ENCODE measurements around the gene SHISA7.

SHISA7 gene

GRCh38 chr19:55443045-55443823 is at the start of gene SHISA7:
Gene SHISA7, minus strand, starts transcription at chr19:55443300. Its CDS starts 437 bp downstream, at chr19:55442863.
- no peak for DNase-seq

DNA sequence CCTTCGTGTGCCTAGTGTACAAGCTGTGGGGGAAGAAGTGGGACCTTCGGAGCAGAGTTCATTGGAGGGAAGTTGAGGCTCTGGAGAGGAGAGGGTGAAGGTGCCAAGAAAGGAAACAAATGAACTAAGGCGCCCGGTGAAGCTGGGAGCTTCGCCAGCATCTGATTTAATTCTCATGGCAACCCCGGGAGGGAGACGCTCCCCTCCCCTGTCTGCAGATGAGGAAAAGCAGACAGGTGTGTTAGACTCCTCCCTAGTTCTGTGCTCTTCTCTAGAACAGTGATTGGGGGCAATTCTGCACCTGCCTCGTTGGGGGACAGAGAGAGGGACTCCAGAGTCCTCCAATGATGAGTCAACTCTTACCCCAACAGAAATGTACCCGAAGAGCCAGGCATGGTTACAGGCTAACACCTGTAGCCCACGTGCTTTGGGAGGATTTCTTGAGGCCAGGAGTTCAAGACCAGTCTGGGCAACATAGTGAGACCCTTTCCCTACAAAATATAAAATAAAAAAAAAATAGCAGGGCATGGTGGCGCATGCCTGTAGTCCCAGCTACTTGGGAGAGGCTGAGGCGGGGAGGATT is 49.4 kb upstream of the SHISA7 start:
- DNase-seq, result no peak

GRCh38 chr19:55491546-55492360 is 48.7 kb upstream of the SHISA7 start:
- no peak for DNase-seq

DNA sequence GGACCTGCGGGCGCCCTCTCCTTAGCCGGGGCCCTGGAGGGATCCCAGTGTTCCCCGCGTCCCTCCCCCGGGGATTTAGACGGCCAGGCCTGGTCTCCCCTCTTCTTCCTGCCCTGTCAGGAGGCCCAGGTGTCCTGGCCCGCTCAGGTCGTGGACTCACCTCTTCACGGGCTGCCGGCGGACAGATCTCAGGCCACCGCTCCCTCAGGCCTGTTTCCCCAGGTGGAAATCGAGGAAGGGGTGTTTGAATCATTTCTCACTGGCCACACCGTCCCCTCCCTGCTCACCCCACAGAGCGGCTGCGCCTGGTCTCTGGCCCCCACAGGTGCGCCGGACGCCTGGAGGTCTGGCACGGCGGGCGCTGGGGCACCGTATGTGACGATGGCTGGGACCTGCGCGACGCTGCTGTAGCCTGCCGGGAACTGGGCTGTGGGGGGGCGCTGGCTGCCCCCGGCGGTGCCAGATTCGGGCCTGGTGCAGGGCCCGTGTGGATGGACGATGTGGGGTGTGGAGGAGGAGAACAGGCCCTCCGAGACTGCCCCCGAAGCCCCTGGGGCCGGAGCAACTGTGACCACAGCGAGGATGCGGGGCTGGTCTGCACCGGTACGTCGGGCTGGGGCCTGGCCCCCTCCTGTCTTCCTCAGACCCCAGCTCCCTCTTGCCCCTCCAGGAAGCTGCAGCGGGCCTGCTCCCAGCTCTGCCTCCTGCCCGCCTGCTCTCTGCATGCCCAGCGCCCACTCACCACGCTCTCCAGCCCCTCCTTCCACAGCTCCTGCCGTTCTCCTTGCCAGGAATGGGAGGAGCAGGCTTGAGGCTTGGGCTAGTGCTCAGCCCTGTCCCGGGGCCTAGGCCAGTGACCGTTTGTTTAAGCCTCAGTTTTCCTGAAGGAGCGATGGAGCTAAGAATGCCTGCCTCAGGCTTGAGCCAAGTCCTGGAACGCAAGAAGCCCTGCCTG is 47.7 kb upstream of the SHISA7 start:
- DNase-seq, result no peak

DNA sequence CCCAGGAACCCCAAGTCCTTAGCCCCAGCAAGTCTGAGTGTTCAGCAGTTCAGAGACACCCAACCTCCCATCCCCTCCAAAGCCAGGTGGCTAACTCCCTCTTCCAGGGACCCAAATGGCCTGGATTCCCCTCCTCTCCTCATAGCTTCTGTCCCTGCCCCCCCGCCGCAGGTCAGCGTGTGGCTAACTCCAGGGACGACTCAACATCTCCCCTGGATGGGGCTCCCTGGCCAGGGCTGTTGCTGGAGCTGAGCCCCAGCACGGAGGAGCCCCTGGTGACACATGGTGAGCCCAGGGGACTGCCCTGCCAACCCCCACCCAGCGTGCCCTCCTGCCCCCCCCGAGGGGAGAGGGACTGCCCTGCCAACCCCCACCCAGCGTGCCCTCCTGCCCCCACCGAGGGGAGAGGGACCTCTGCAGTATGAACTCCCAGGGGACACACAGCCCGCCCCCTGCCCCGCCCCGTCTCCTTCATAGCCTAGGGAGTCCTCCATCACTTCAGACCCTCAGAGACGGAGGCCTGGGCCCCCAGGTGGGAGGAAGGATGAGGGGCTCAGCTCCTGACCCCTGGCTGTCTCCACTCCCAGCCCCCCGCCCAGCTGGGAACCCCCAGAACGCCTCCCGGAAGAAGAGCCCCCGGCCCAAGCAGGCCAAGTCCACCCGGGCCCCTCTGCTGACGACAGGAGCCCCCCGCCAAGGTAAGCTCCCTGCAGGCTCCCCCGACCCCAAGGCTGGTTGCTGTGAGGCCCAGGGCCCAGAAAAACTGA is 46.8 kb upstream of the SHISA7 start:
- no peak for DNase-seq

- no peak for DNase-seq
Observed at GRCh38 chr19:55488986-55489710, 46.0 kb upstream of the SHISA7 start.

- DNase-seq, result no peak
Observed at GRCh38 chr19:55487924-55488687, 45.0 kb upstream of the SHISA7 start, which contains the start of gene SSC5D. Gene SSC5D, plus strand, starts transcription at chr19:55488436. Its CDS starts 154 bp downstream, at chr19:55488590.

GRCh38 chr19:55486971-55487923 is 44.1 kb upstream of the SHISA7 start:
- peak; percentile 52 to 54 for DNase-seq

DNA sequence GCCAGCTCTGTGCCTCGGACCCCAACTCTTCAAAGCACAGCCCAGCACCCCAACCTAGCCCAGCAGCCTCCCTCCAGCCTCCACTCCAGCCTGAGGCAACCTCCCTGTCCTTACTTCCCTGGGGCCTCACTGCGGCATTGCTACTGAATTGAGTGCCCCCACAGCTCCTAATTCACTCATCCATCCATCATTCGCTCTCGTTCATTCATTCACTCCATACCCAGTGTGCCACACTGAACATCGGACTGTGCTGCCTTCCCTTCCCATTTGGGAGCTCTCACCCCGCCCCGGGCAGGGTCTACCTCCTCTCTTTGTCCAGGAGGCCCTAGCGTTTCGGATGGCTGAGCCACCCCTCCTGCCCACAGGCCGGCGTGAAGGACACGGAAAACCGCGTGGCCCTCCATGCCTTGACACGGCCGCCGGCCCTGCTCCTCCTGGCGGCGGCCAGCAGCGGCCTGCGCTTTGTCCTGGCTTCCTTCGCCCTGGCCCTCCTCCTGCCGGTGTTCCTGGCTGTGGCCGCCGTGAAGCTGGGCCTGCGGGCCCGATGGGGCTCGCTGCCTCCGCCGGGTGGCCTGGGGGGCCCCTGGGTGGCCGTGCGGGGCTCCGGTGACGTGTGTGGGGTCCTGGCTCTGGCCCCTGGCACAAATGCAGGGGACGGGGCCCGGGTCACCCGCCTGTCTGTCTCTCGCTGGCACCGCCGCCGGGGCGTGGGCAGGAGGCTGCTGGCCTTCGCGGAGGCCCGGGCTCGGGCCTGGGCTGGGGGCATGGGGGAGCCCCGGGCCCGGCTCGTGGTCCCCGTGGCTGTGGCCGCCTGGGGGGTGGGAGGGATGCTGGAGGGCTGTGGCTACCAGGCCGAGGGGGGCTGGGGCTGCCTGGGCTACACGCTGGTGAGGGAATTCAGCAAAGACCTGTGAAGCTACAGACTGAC is 43.2 kb upstream of the SHISA7 start:
- DNase-seq, result no peak

DNA sequence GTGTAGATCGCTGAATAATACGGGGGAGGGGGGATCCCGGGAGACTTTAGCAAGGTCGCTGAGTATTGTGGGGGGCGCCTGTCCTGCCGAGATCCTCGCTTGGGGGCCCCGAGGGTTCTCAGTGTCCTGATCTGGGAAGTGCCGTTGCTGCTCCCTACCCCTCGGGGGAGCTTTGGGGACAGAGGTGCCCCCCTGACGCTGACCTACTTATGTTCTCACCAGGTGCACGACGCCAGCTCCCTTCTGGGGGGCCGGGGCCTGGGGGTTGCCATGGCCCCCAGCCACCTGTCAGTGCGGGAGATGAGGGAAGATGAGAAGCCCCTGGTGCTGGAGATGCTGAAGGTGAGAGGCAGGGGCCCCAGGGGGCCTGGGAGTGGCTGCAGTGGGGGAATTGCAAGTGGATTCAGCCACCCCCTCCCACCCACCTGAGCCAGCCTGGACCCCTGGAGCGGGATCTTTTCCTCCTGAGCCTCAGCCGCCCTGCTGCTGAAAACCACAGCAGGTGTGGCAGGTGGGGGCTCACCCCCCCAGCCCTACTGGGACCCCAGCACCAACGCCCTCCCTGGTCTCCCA is 42.4 kb upstream of the SHISA7 start:
- no peak for DNase-seq

- DNase-seq, result peak; percentile 58 to 62
Observed at GRCh38 chr19:55484593-55485438, 41.7 kb upstream of the SHISA7 start, which contains the start of gene NAT14. Gene NAT14, plus strand, starts transcription at chr19:55485188. Its CDS starts 521 bp downstream, at chr19:55485709.

GRCh38 chr19:55483706-55484592 is 40.8 kb upstream of the SHISA7 start:
- no peak for DNase-seq

DNA sequence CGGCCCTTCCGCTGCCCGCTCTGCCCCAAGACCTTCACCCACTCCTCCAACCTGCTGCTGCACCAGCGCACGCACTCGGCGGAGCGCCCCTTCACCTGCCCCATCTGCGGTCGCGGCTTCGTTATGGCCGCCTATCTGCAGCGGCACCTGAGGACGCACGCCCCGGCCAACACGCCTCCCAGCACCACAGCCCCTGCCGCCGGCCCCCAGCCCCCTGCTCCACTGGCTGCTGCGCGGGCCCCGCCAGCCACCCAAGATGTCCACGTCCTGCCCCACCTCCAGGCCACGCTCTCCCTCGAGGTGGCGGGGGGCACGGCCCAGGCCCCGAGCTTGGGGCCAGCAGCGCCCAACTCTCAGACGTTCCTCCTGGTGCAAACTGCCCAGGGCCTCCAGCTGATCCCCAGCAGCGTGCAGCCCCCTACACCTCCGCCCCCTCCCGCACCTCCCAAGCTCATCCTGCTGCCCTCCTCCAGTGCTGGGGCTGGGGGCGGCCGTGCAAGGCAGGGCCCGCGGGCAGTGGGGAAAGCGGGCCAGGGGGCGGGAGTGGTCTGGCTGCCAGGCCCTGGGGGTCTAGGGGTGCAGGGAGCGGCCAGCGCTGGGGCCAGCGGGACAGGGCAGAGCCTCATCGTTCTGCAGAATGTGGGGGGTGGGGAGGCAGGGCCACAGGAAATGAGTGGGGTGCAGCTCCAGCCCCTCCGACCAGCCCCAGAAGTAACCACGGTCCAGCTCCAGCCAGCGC is 40.0 kb upstream of the SHISA7 start:
- DNase-seq, result no peak

All from stimulated activated CD4-positive, alpha-beta T cell treated with anti-CD3 and anti-CD28 coated beads, Interleukin-2, amount 100 ng/mL, for 48 hours (primary cell).